Frontal cortex (tissue), 4 donors: ENCODE measurements around the gene DCAF4L1. TPM values are rescaled to one million over a fixed set of nuclear protein-coding genes. Genes with fewer than 3 reads are reported as not detected.
A peak's percentile ranks its signal among the peaks of the same experiment; 100 is the strongest.

Experiments
- DNase-seq, 2 donors: peaks; one replicate each; pipeline ENCODE4 v3.0.0; 2012; ENCODE audit warnings: low spot score in 2 of 2
- FAIRE-seq: peaks from 2 replicates; lab custom pipeline; 2012; peaks lifted over from hg19 to GRCh38; lab: Jason Lieb, UNC
- total RNA-seq: library from RNA; depleted of rRNA; stranded (reverse); fragments of >200 nt; gene quantifications from one replicate; pipeline ENCODE4 v1.2.3, GENCODE V29; 2014
- donor health status: control.
- donor health status: control.
- donor health status: control.

The DCAF4L1 gene
- total RNA-seq, result under 0.01 TPM

GRCh38 chr4:41981456-41981855, at the start of gene DCAF4L1:
TSS of gene DCAF4L1 (plus strand) at chr4:41981756. CDS start at chr4:41981793, 37 bp downstream.
- no peak for DNase-seq
- FAIRE-seq, result no peak

- FAIRE-seq, result no peak
- no peak for DNase-seq
Observed at GRCh38 chr4:41932988-41933387, 48.6 kb upstream of the DCAF4L1 start.

GRCh38 chr4:41933997-41934503, 47.5 kb upstream of the DCAF4L1 start:
- DNase-seq (no peak), FAIRE-seq (no peak)

- DNase-seq (no peak), FAIRE-seq (no peak)
Observed at GRCh38 chr4:41934514-41934900, 47.0 kb upstream of the DCAF4L1 start.

- FAIRE-seq (no peak), DNase-seq (peak; percentile 63 to 86)
Observed at GRCh38 chr4:41934901-41935651, 46.5 kb upstream of the DCAF4L1 start, which contains the start of gene TMEM33. TSS of gene TMEM33 (plus strand) at chr4:41935429. CDS start at chr4:41935485, 56 bp downstream.

- DNase-seq (no peak), FAIRE-seq (no peak)
Observed at GRCh38 chr4:41935652-41936021, 45.9 kb upstream of the DCAF4L1 start.

- DNase-seq (no peak), FAIRE-seq (no peak)
Observed at GRCh38 chr4:41939016-41939626, 42.4 kb upstream of the DCAF4L1 start.

- DNase-seq (no peak), FAIRE-seq (no peak)
Observed at GRCh38 chr4:41940834-41941233, 40.7 kb upstream of the DCAF4L1 start.

- DNase-seq (no peak), FAIRE-seq (no peak)
Observed at GRCh38 chr4:41943506-41943905, 38.0 kb upstream of the DCAF4L1 start.

- no peak for DNase-seq
- no peak for FAIRE-seq
Observed at GRCh38 chr4:41944089-41944488, 37.5 kb upstream of the DCAF4L1 start.

- no peak for DNase-seq
- no peak for FAIRE-seq
Observed at GRCh38 chr4:41949531-41949930, 32.0 kb upstream of the DCAF4L1 start.

- DNase-seq, result no peak
Observed at GRCh38 chr4:41957634-41958033, 23.9 kb upstream of the DCAF4L1 start.

GRCh38 chr4:41963105-41963504, 18.5 kb upstream of the DCAF4L1 start:
- DNase-seq, result no peak
- no peak for FAIRE-seq

More at GRCh38 chr4:41957634-41958033, 23.9 kb upstream of the DCAF4L1 start:
- no peak for FAIRE-seq

GRCh38 chr4:41964401-41964800, 17.2 kb upstream of the DCAF4L1 start:
- FAIRE-seq (no peak), DNase-seq (no peak)

GRCh38 chr4:41967392-41967791, 14.2 kb upstream of the DCAF4L1 start:
- FAIRE-seq (no peak), DNase-seq (no peak)

GRCh38 chr4:41969671-41970070, 11.9 kb upstream of the DCAF4L1 start:
- FAIRE-seq, result no peak

GRCh38 chr4:41975341-41975740, 6.2 kb upstream of the DCAF4L1 start:
- FAIRE-seq, result no peak

More at GRCh38 chr4:41969671-41970070, 11.9 kb upstream of the DCAF4L1 start:
- no peak for DNase-seq

GRCh38 chr4:41976775-41977516, 4.6 kb upstream of the DCAF4L1 start:
- DNase-seq (no peak), FAIRE-seq (no peak)

More at GRCh38 chr4:41975341-41975740, 6.2 kb upstream of the DCAF4L1 start:
- no peak for DNase-seq

GRCh38 chr4:41977709-41978108, 3.8 kb upstream of the DCAF4L1 start:
- DNase-seq (no peak), FAIRE-seq (no peak)

GRCh38 chr4:41982716-41983115, 1.2 kb downstream of the DCAF4L1 start:
- DNase-seq (no peak), FAIRE-seq (no peak)
